PC-3 (cell line): ENCODE results near the gene RASD2.

Experiments
- EZH2 ChIP-seq: fragments of 300-600 bp; sonication (generic); IDR thresholded peaks from one replicate; pipeline ENCODE4 v1.6.1; 2017; ENCODE audit warnings: antibody characterized with exemption, mild to moderate bottlenecking, low read length; ENCODE audit not compliant: unreplicated experiment
- EZH2phosphoT487 ChIP-seq: fragments of 300-600 bp; sonication (generic); IDR thresholded peaks from 2 replicates; pipeline ENCODE4 v1.6.1; 2018; ENCODE audit warnings: mild to moderate bottlenecking, antibody characterized with exemption, low read length, borderline replicate concordance
- TF ChIP-seq, protein P1 (sequence below): fragments of 300-600 bp; sonication (generic); conservative IDR thresholded peaks from 2 replicates; pipeline ENCODE4 v1.5.1; 2017; ENCODE audit warnings: antibody characterized with exemption, low read depth, mild to moderate bottlenecking, low read length

GRCh38 chr22:35526333-35526979, 14.2 kb upstream of the RASD2 start:
- TF ChIP-seq EZH2: no peak
- TF ChIP-seq, protein P1, sequence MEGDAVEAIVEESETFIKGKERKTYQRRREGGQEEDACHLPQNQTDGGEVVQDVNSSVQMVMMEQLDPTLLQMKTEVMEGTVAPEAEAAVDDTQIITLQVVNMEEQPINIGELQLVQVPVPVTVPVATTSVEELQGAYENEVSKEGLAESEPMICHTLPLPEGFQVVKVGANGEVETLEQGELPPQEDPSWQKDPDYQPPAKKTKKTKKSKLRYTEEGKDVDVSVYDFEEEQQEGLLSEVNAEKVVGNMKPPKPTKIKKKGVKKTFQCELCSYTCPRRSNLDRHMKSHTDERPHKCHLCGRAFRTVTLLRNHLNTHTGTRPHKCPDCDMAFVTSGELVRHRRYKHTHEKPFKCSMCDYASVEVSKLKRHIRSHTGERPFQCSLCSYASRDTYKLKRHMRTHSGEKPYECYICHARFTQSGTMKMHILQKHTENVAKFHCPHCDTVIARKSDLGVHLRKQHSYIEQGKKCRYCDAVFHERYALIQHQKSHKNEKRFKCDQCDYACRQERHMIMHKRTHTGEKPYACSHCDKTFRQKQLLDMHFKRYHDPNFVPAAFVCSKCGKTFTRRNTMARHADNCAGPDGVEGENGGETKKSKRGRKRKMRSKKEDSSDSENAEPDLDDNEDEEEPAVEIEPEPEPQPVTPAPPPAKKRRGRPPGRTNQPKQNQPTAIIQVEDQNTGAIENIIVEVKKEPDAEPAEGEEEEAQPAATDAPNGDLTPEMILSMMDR: no peak
- no peak for TF ChIP-seq EZH2phosphoT487
